H9 (cell line): ENCODE data around the gene PLPP7. TPM values are rescaled to one million over a fixed set of nuclear protein-coding genes. Genes with fewer than 3 reads are reported as not detected.

Experiments used
- DNase-seq: peaks from one replicate; pipeline ENCODE4 v3.0.0-alpha.2; 2017
- H2AFZ ChIP-seq: one replicate; pipeline ENCODE4 v1.6.1; 2013; ENCODE audit warnings: mild to moderate bottlenecking, low read length, control low read depth, moderate library complexity
- H2AK5ac ChIP-seq: 2 replicates; pipeline ENCODE4 v1.6.1; 2013; ENCODE audit warnings: low read length, control low read depth, mixed read lengths; ENCODE audit not compliant: insufficient read length
- H2BK120ac ChIP-seq: one replicate; pipeline ENCODE4 v1.6.1; 2013; ENCODE audit warnings: low read depth, mild to moderate bottlenecking, low read length, control low read depth, inconsistent platforms; ENCODE audit not compliant: poor library complexity, severe bottlenecking
- H2BK12ac ChIP-seq: 2 replicates; pipeline ENCODE4 v1.6.1; 2013; ENCODE audit warnings: low read length, control low read depth, mixed read lengths, low read depth; ENCODE audit not compliant: insufficient read length
- H2BK15ac ChIP-seq: 2 replicates; pipeline ENCODE4 v1.6.1; 2013; ENCODE audit warnings: low read depth, low read length, control low read depth
- H2BK20ac ChIP-seq: one replicate; pipeline ENCODE4 v1.6.1; 2013; ENCODE audit warnings: low read depth, mild to moderate bottlenecking, low read length, control low read depth, inconsistent platforms; ENCODE audit not compliant: poor library complexity, severe bottlenecking
- H2BK5ac ChIP-seq: 2 replicates; pipeline ENCODE4 v1.6.1; 2013; ENCODE audit warnings: low read length, control low read depth, mixed read lengths; ENCODE audit not compliant: insufficient read length
- H3K14ac ChIP-seq: 2 replicates; pipeline ENCODE4 v1.6.1; 2013; ENCODE audit warnings: low read length, control low read depth; ENCODE audit not compliant: insufficient read depth
- H3K18ac ChIP-seq: 2 replicates; pipeline ENCODE4 v1.6.1; 2013; ENCODE audit warnings: low read depth, mild to moderate bottlenecking, mixed read lengths, low read length, control low read depth; ENCODE audit not compliant: insufficient read length
- H3K23ac ChIP-seq: 2 replicates; pipeline ENCODE4 v1.6.1; 2013; ENCODE audit warnings: low read length, control low read depth, mixed read lengths, low read depth; ENCODE audit not compliant: insufficient read length
- H3K23me2 ChIP-seq: 2 replicates; pipeline ENCODE4 v1.6.1; 2013; ENCODE audit warnings: low read depth, mild to moderate bottlenecking, mixed read lengths, low read length, control low read depth; ENCODE audit not compliant: insufficient read length, poor library complexity, severe bottlenecking
- H3K27ac ChIP-seq: 2 replicates; pipeline ENCODE4 v1.5.1; 2013; ENCODE audit warnings: low read length, control low read depth, mixed read lengths, low read depth; ENCODE audit not compliant: insufficient read length
- H3K27me3 ChIP-seq: 2 replicates; pipeline ENCODE4 v1.6.1; 2013; ENCODE audit warnings: low read length, control low read depth, inconsistent platforms; ENCODE audit not compliant: insufficient read depth
- H3K4ac ChIP-seq: 2 replicates; pipeline ENCODE4 v1.6.1; 2013; ENCODE audit warnings: low read depth, mild to moderate bottlenecking, control low read depth, inconsistent platforms, low read length, moderate library complexity
- H3K4me1 ChIP-seq: 2 replicates; pipeline ENCODE4 v1.6.1; 2013; ENCODE audit warnings: low read length, control low read depth, inconsistent platforms; ENCODE audit not compliant: insufficient read depth
- H3K4me2 ChIP-seq: 2 replicates; pipeline ENCODE4 v1.6.1; 2013; ENCODE audit warnings: low read length, control low read depth, mixed read lengths; ENCODE audit not compliant: insufficient read length, insufficient read depth
- H3K56ac ChIP-seq: 2 replicates; pipeline ENCODE4 v1.6.1; 2013; ENCODE audit warnings: low read depth, mild to moderate bottlenecking, mixed read lengths, low read length, control low read depth; ENCODE audit not compliant: insufficient read length
- H3K79me1 ChIP-seq: 2 replicates; pipeline ENCODE4 v1.6.1; 2013; ENCODE audit warnings: low read depth, mild to moderate bottlenecking, moderate library complexity, low read length, control low read depth, inconsistent platforms; ENCODE audit not compliant: insufficient read depth, poor library complexity, severe bottlenecking
- H3K79me2 ChIP-seq: 2 replicates; pipeline ENCODE4 v1.6.1; 2013; ENCODE audit warnings: low read length, control low read depth, inconsistent platforms; ENCODE audit not compliant: insufficient read depth
- H3K9ac ChIP-seq: 2 replicates; pipeline ENCODE4 v1.6.1; 2013; ENCODE audit warnings: low read length, control low read depth, mixed read lengths; ENCODE audit not compliant: insufficient read length; ENCODE audit errors: extremely low read depth
- H3K9me3 ChIP-seq: one replicate; pipeline ENCODE4 v1.6.1; 2013; ENCODE audit warnings: low read depth, low read length, inconsistent platforms; ENCODE audit not compliant: control insufficient read depth
- H3T11ph ChIP-seq: one replicate; pipeline ENCODE4 v1.6.1; 2013; ENCODE audit warnings: mild to moderate bottlenecking, low read length, control low read depth, inconsistent platforms
- H4K20me1 ChIP-seq: one replicate; pipeline ENCODE4 v1.6.1; 2013; ENCODE audit not compliant: control insufficient read depth, insufficient read length, insufficient read depth
- H4K5ac ChIP-seq: 2 replicates; pipeline ENCODE4 v1.6.1; 2013; ENCODE audit warnings: low read depth, mild to moderate bottlenecking, mixed read lengths, low read length, control low read depth; ENCODE audit not compliant: insufficient read length
- H4K8ac ChIP-seq: replicated peaks from 2 replicates; pipeline ENCODE4 v1.6.1; 2013; ENCODE audit warnings: low read length, control low read depth, mixed read lengths, low read depth; ENCODE audit not compliant: insufficient read length
- H4K91ac ChIP-seq: 2 replicates; pipeline ENCODE4 v1.6.1; 2013; ENCODE audit warnings: low read depth, mild to moderate bottlenecking, moderate library complexity, mixed read lengths, low read length, control low read depth; ENCODE audit not compliant: insufficient read length
- H3K27ac Mint-ChIP-seq, 3 experiments: 2 replicates in 2 of 3; 3 replicates in 1 of 3; pipeline ENCODE4 v1.8.0; 2020 to 2021; ENCODE audit warnings: mixed read lengths in 3 of 3, mild to moderate bottlenecking in 1 of 3, moderate library complexity in 1 of 3
- H3K27me3 Mint-ChIP-seq: 2 replicates; pipeline ENCODE4 v1.8.0; 2021; ENCODE audit warnings: low read depth, mild to moderate bottlenecking, moderate library complexity, mixed read lengths
- H3K36me3 Mint-ChIP-seq, 3 experiments: 2 replicates in 2 of 3; 3 replicates in 1 of 3; pipeline ENCODE4 v1.8.0; 2020 to 2021; ENCODE audit warnings: low read depth in 3 of 3, mixed read lengths in 3 of 3; ENCODE audit not compliant: insufficient read depth in 1 of 3
- H3K4me1 Mint-ChIP-seq, 2 experiments: 2 replicates each; pipeline ENCODE4 v1.8.0; 2020; ENCODE audit warnings: mixed read lengths in 2 of 2
- H3K4me3 Mint-ChIP-seq, 2 experiments: 2 replicates in 1 of 2; 3 replicates in 1 of 2; pipeline ENCODE4 v1.8.0; 2020 to 2021; ENCODE audit warnings: mild to moderate bottlenecking in 2 of 2, mixed read lengths in 2 of 2, moderate library complexity in 1 of 2
- H3K9me3 Mint-ChIP-seq, 2 experiments: 2 replicates in 1 of 2; 3 replicates in 1 of 2; pipeline ENCODE4 v1.8.0; 2020; ENCODE audit warnings: mild to moderate bottlenecking in 2 of 2, mixed read lengths in 2 of 2, moderate library complexity in 1 of 2
- CTCF ChIP-seq: fragments of 200-600 bp; sonication (generic); conservative IDR thresholded peaks from 3 replicates; pipeline ENCODE4 v1.8.0; 2021; ENCODE audit warnings: antibody characterized with exemption, mild to moderate bottlenecking
- WGBS: extraction: QIAGEN DNeasy Blood & Tissue Kit; methylation state at CpG from one replicate; pipeline ENCODE4 v1.1.7; 2013; ENCODE audit warnings: missing lambda C conversion rate, low lambda C conversion rate, mixed read lengths; ENCODE audit not compliant: insufficient read length; ENCODE audit errors: extremely low coverage; 5-methylcytosine and 5-hydroxymethylcytosine counted together
- total RNA-seq: library from RNA; stranded (reverse); gene quantifications from 2 replicates; pipeline ENCODE4 v1.2.1, GENCODE V29; 2021

The PLPP7 gene
- total RNA-seq, 1 experiment from 2014 or later, result 1.9 TPM

DNA sequence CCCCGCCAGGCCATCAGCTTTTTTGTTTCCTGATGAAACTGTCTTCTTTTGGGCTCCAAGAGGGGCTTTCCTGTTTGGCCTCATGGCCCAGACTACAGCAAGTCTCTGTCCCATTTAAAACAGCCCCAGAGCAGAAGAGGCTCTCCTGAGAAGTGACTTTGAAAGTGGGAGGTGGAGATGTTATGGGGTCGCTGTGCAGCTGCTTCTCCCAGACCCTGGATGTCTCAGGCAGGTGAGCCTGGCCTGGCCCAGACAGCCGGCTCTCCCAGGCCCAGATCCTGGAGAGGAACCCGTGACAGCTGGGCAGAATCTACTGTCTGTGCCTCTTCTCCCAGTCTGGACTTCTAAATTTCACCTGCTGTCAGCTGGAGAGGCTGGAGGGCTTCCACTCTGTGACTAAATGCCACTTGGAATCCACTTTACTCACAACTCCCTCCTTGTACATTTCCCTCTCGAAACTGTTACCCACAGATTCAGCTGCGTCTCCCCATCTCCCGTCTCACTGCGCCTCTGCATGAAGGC is 33.8 kb upstream of the PLPP7 start:
- Mint-ChIP-seq H3K9me3 (no peaks in the 10 kb centered on the region), H3K36me3 (no peaks in the 10 kb centered on the region; a peak in 2 of 7 replicates), H3K27ac (peak overlapping the region in 2 of 3 experiments; percentile 86 to 97; a peak in 3 of 7 replicates), H3K4me1 (peaks cover 11 to 31% of the 10 kb centered on the region in 2 experiments), H3K27me3 (no peaks in the 10 kb centered on the region), H3K4me3 (no peak overlapping the region; a peak in 1 of 5 replicates)
- DNase-seq, result no peak
- Histone ChIP-seq H3K4ac (no peak overlapping the region), H3K18ac (no peak overlapping the region), H3T11ph (no peak overlapping the region), H2BK5ac (no peak overlapping the region), H3K23me2 (peaks cover 5% of the 10 kb centered on the region), H4K8ac (no peak overlapping the region), H3K4me1 (no peaks in the 10 kb centered on the region; the same call in 1 of the 2 replicates), H2BK120ac (no peak overlapping the region), H3K9ac (no peak overlapping the region), H2BK15ac (no peak overlapping the region), H3K23ac (no peak overlapping the region), H3K79me2 (no peaks in the 10 kb centered on the region), H3K4me2 (no peak overlapping the region), H3K27ac (no peak overlapping the region), H3K56ac (no peak overlapping the region), H2AK5ac (no peak overlapping the region), H3K27me3 (no peaks in the 10 kb centered on the region), H3K9me3 (no peaks in the 10 kb centered on the region), H3K79me1 (no peaks in the 10 kb centered on the region), H2BK20ac (no peak overlapping the region), H2AFZ (no peak overlapping the region), H3K14ac (no peak overlapping the region), H4K20me1 (no peaks in the 10 kb centered on the region), H4K91ac (no peak overlapping the region), H2BK12ac (no peak overlapping the region), H4K5ac (no peak overlapping the region)
- no CpG with 5 or more reads among the region's 8 CpGs for WGBS
- no peak for TF ChIP-seq CTCF
